ENCODE measurements around the gene RASL10B.

The RASL10B gene

DNA sequence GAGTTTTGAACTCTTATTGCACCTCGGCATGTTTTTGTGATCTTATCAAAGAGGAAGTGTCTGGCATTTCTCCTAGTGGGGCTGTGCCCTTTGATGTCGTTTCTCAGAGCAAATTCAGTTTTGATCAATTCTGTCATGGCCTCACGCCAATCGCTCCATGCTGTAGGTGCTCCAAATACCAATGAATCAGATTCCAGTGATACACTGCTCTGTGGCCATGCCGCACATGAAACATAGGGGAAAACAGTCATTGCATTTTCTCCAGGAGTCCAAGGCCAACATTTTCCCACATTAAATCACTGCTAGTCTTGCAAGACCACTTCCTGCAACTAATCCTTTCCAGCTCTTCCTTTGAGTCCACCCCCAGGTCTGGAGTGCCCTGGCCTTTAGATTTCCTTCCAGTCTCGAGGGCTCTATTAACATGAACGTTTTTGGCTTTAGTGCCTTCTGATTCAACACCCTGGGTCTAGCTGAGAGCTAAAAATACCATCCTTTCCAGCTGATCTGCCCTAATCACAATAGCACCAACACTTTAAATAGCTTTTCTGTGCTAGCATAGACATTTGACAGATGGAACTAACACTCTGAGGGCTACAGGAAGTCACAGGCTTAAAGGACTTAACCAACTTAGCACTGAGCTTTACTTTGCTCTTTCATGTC, 18.2 kb upstream of the RASL10B start:
- no peak for TF ChIP-seq CTCF (IDR thresholded peaks at IDR 0.05; ENCODE audit: unreplicated experiment in 3 of 3)
- no peaks in the 10 kb centered on the region for H3K27me3 Mint-ChIP-seq (ENCODE audit: low read depth)
- H3K36me3 Mint-ChIP-seq (ENCODE audit: low read depth) = peaks cover 30% of the 10 kb centered on the region

DNA sequence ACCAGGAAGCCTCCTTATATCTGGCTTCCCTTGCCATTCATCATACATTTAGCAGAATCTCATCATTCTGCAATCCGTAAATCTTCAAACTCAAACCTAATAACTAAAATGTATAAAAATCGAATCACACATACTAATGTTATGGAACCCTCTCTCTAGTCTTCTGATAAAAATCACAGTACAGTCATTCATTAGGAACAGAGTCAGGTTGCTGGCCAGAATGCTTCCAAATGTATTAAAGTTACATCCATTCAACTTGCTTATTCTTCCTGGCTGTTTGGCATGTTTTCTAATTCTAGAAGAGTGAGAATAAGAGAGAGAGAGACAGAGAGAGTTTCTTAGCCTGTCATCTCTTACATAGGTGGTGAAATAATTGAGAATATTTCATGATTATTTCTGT, 16.5 kb upstream of the RASL10B start:
- Mint-ChIP-seq H3K4me3 (no peak overlapping the region), H3K27me3 (ENCODE audit: low read depth) (no peaks in the 10 kb centered on the region), H3K36me3 (ENCODE audit: low read depth) (peaks cover 33% of the 10 kb centered on the region), H3K27ac (no peak overlapping the region), H3K4me1 (peaks cover 18% of the 10 kb centered on the region), H3K9me3 (no peaks in the 10 kb centered on the region)
- TF ChIP-seq CTCF (IDR thresholded peaks at IDR 0.05; ENCODE audit: unreplicated experiment in 3 of 3) = no peak

More for the DNA sequence above, 18.2 kb upstream of the RASL10B start:
- peaks cover 13% of the 10 kb centered on the region for H3K4me1 Mint-ChIP-seq
- H3K9me3 Mint-ChIP-seq = no peaks in the 10 kb centered on the region
- H3K27ac Mint-ChIP-seq = no peak overlapping the region
- H3K4me3 Mint-ChIP-seq = no peak overlapping the region

GRCh38 chr17:35715416-35715815, 16.0 kb upstream of the RASL10B start:
- H3K4me3 Mint-ChIP-seq = no peak overlapping the region
- peaks cover 30% of the 10 kb centered on the region for H3K36me3 Mint-ChIP-seq (ENCODE audit: low read depth)
- no peaks in the 10 kb centered on the region for H3K27me3 Mint-ChIP-seq (ENCODE audit: low read depth)
- no peaks in the 10 kb centered on the region for H3K9me3 Mint-ChIP-seq
- no peak for TF ChIP-seq CTCF (IDR thresholded peaks at IDR 0.05; ENCODE audit: unreplicated experiment in 3 of 3)
- H3K27ac Mint-ChIP-seq = no peak overlapping the region
- H3K4me1 Mint-ChIP-seq = peaks cover 18% of the 10 kb centered on the region

DNA sequence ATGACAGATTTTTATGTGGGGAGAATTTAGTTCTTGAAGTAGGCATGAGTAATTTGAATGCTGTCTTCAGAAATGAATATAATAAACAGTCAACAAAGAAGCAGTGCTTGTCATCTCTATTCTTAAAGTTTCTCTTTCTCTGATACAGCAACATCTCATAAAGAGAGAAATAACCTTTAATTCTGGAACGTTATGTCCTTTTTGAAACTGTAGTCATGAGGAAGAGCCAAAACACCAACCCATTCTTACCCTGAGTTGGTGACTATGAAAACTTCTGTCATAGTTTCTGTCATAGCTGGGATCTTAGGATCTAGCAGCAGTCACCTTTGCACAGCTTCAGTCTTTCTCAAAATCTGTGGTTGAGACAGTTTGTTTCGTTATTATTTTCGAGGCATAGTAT, 15.3 kb upstream of the RASL10B start:
- H3K4me1 Mint-ChIP-seq = peaks cover 18% of the 10 kb centered on the region
- H3K4me3 Mint-ChIP-seq = no peak overlapping the region
- peaks cover 30% of the 10 kb centered on the region for H3K36me3 Mint-ChIP-seq (ENCODE audit: low read depth)
- H3K27ac Mint-ChIP-seq = no peak overlapping the region
- no peak for TF ChIP-seq CTCF (IDR thresholded peaks at IDR 0.05; ENCODE audit: unreplicated experiment in 3 of 3)
- no peaks in the 10 kb centered on the region for H3K9me3 Mint-ChIP-seq
- no peaks in the 10 kb centered on the region for H3K27me3 Mint-ChIP-seq (ENCODE audit: low read depth)

GRCh38 chr17:35716897-35717465, 14.5 kb upstream of the RASL10B start:
- peaks cover 32% of the 10 kb centered on the region for H3K36me3 Mint-ChIP-seq (ENCODE audit: low read depth)
- peaks cover 18% of the 10 kb centered on the region for H3K4me1 Mint-ChIP-seq
- H3K9me3 Mint-ChIP-seq = no peaks in the 10 kb centered on the region
- TF ChIP-seq CTCF (IDR thresholded peaks at IDR 0.05; ENCODE audit: unreplicated experiment in 3 of 3) = no peak
- H3K27me3 Mint-ChIP-seq (ENCODE audit: low read depth) = no peaks in the 10 kb centered on the region
- H3K27ac Mint-ChIP-seq = peak overlapping the region in 1 of 3 experiments; percentile 90
- no peak overlapping the region for H3K4me3 Mint-ChIP-seq

DNA sequence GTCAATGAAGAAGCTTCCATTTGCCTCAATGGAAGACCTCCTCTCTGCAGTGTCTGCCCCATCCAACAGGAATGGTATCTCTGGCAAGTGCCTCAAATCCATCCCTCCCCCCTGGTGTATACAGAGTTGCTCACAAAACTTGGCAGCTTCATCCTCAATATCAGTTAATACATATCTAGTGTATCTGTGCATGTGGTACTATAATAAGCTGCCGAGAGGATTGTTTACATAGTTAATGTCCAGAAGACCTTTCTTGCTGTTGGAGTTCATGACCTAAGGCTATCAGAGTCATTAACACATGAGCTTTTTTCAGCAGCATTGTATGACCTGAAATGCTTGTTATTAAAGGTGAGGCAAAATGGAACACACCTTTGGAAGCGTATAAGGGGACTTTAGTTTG, 14.0 kb upstream of the RASL10B start:
- no peak overlapping the region for H3K4me3 Mint-ChIP-seq
- H3K27me3 Mint-ChIP-seq (ENCODE audit: low read depth) = no peaks in the 10 kb centered on the region
- peaks cover 18% of the 10 kb centered on the region for H3K4me1 Mint-ChIP-seq
- H3K36me3 Mint-ChIP-seq (ENCODE audit: low read depth) = peaks cover 32% of the 10 kb centered on the region
- no peak for TF ChIP-seq CTCF (IDR thresholded peaks at IDR 0.05; ENCODE audit: unreplicated experiment in 3 of 3)
- H3K27ac Mint-ChIP-seq = peak overlapping the region in 1 of 3 experiments; percentile 90
- no peaks in the 10 kb centered on the region for H3K9me3 Mint-ChIP-seq
